GM10266 (cell line): Measurements from ENCODE around the gene UQCC5.
"Not testable (repeated sequence)": the region's sequence is repeated elsewhere in the genome, so short reads cannot be mapped to it uniquely, and the experiment has no call there.

Experiments
- DNase-seq: peaks from one replicate; pipeline ENCODE4 v3.0.0; 2012; ENCODE audit errors: extremely low spot score
- TF ChIP-seq, protein P1 (sequence below): IDR thresholded peaks from 2 replicates; pipeline ENCODE4 v1.5.1; 2012; ENCODE audit warnings: mild to moderate bottlenecking, low read depth; ENCODE audit not compliant: control insufficient read depth, insufficient read depth; ENCODE audit errors: missing control alignments

The UQCC5 gene

GRCh38 chr3:52524258-52524751 lies 12.1 kb upstream of the UQCC5 start:
- TF ChIP-seq, protein P1, sequence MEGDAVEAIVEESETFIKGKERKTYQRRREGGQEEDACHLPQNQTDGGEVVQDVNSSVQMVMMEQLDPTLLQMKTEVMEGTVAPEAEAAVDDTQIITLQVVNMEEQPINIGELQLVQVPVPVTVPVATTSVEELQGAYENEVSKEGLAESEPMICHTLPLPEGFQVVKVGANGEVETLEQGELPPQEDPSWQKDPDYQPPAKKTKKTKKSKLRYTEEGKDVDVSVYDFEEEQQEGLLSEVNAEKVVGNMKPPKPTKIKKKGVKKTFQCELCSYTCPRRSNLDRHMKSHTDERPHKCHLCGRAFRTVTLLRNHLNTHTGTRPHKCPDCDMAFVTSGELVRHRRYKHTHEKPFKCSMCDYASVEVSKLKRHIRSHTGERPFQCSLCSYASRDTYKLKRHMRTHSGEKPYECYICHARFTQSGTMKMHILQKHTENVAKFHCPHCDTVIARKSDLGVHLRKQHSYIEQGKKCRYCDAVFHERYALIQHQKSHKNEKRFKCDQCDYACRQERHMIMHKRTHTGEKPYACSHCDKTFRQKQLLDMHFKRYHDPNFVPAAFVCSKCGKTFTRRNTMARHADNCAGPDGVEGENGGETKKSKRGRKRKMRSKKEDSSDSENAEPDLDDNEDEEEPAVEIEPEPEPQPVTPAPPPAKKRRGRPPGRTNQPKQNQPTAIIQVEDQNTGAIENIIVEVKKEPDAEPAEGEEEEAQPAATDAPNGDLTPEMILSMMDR = no peak
- no peak for DNase-seq

- TF ChIP-seq, protein P1 = no peak
- no peak for DNase-seq
These were observed 11.4 kb upstream of the UQCC5 start for GRCh38 chr3:52524752-52525679.

DNA sequence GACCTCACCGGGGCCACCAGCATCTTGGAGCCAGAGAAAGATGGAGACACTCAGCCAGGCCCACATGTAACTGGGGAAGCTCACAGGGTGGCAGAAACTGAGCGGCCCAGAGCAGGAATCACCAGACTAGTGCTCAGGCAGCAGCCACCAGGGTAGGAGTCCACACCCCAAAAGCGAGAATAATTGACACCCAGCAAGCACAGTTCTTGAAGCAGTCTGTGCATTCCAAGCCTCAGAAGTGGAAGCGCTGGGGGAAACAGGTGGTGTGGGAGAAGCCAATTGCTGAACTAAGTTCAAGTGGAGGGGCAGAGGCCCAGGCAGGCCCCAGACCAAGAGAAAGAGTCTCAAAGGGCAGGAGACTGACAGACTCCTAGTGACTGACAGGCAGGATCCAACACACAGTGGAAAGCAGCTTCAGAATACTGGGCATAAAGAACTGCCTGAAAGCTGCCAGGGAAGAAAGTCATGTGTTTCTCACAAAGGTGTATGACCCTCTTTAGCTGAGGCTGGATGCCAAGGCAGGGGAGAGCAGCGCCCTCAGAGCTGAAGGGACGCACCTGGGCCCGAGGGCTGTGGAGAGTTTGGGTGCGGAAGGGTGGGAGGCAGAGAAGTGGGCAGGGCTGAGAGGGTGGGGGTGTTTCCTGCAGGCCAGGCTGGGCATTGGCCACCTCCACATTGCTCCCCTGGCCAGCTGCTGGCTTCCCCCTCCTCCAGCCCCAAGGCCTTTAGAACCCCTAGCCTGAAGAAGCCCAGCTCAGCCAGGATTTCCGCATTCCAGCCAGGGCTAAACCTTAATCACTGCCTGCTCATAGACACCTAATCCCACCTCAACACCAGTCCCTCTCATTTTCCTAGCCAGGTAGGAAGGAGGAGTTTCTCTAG lies 10.5 kb upstream of the UQCC5 start:
- DNase-seq = no peak
- TF ChIP-seq, protein P1 = no peak

- DNase-seq = not testable (repeated sequence)
These were observed 9.8 kb upstream of the UQCC5 start for GRCh38 chr3:52526671-52527038.

DNA sequence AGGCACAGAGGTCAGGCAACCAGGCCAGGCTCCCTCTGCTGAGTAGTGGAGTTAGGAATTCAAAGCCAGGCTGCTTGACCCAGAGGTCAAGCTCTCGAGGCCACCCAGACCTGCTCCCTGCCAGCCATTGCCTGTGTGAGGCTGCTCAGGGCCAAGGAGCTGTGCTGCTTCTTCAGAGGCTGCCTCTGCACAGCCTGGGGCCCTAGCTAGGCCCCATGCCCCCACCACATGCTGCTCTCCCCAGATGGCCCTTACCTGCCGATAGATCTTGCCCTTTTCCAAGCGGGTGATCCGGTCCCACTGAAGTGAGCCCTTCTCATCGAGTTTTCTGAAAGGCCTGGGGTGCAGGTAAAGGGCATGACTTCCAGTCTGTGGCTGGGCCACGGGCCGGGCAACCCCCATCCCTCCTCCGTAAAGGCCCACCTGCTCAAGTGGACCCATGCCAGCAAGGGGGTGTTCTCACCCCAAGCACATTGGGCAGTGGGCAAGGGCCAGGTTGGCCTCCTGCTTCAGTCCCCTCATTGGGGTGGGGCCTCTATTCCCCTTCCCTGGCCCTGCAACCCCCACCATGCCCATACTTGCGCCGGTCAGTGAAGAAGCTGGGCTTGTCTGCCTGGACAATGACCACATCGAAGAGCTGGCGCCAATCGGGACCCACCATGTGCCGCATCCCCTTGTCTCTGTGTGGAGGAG lies 9.2 kb upstream of the UQCC5 start:
- no peak for DNase-seq
- TF ChIP-seq, protein P1 = no peak

GRCh38 chr3:52527732-52528585 lies 8.4 kb upstream of the UQCC5 start:
- TF ChIP-seq, protein P1 = no peak
- no peak for DNase-seq
